ENCODE data around the gene PTPRN2.
"Not testable (repeated sequence)": the region's sequence is repeated elsewhere in the genome, so short reads cannot be mapped to it uniquely, and the experiment has no call there.

PTPRN2 gene

DNA sequence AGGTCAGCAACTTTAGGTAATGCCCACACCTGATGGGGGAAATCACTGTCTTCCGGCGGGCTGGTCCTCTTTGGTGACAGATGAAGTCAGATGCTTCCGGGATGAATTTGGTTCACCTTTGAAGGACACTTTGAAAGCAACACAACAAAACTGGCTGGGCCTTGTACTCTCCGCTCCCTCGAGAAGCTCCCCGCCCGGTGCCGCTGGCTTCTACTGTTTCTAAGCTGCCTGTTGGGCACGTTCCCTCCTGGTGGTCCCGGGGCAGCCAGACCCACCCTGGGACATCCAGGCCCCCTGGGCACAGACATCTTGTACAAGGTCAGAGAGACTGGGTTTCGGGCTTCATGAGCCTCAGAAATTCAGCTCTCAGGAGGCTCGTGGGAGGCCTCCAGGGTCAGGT, 798.5 kb downstream of the PTPRN2 start:
- DNase-seq, result no peak

DNA sequence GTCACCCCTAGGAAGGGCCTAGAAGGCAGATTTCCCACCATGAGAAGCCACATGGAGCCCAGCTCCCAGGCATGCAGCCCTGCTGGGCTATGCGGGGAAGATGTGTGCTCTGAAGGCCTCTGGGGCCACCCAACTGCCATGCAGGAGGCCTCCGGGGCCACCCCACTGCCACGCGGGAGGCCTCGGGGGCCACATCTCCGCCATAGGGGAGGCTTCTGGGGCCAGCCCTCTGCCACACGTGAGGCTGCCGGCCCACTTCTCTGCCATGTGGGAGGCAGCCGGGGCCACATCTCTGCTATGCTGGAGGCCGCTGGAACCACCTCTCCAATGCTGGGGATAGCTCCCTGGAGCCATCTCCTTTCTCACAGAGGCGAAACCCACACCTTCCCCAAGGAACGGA, 799.0 kb downstream of the PTPRN2 start:
- DNase-seq, result no peak

DNA sequence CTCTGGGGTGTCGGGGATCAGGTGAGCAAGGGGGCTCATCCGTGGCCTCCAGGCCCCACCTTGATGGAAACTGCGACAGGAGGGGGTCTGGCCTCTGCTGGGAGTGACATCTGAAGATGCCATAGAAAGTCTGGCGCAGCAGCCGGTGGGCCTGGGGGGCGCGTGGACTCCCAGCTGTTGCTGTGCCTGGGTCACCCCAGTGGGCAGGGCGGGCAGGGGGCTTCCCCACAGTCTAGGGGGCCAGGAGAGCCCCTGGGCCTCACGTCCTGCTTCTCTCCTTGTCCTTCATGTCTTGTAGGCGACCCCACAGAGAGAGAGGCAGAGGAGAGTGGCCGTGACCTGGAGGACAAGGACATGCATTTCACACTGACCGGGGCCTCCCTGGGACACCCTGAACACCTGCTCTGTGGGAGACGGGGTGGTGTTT, 800.3 kb downstream of the PTPRN2 start:
- DNase-seq, result no peak

DNA sequence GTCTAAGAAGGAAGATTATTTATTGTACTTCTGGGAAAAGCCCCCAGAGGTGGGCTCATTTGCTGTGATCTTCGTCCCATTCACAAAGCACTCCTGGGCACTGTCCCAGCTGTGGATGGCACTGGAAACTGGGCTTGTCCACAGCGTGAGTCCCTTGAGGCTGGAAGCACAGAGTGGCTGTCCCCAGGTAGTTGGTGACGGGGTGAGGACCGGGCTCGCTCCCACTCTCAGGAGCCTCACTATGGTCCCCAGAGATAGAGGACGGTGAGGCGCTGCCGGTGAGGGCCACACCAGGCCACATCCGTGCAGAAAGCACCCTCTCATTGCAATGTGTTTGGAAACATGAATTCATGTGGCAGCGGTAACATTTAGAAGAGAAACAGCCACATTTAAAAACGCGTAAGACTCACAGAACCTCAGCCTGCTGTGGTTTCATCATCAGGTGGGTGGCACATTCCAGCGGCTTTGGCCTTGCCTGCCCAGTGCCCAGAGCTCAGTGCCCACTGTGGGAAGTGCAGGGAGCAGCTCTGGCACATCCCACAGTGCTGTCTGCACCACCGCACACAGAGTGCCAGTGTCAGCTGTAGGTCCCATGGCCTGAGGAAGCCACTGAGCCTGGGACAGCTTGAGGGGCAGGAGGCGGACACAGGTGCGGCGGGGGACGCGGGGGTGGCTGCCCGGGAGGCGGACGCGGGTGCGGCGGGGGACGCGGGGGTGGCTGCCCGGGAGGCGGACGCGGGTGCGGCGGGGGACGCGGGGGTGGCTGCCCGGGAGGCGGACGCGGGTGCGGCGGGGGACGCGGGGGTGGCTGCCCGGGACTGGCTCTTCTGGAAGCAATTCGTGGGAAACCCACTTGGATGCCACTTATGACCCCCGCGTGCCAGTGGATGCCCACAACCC, 801.0 kb downstream of the PTPRN2 start:
- DNase-seq, result no peak

- no peak for DNase-seq
Measured at GRCh38 chr7:157785486-157786186, 802.0 kb downstream of the PTPRN2 start.

DNA sequence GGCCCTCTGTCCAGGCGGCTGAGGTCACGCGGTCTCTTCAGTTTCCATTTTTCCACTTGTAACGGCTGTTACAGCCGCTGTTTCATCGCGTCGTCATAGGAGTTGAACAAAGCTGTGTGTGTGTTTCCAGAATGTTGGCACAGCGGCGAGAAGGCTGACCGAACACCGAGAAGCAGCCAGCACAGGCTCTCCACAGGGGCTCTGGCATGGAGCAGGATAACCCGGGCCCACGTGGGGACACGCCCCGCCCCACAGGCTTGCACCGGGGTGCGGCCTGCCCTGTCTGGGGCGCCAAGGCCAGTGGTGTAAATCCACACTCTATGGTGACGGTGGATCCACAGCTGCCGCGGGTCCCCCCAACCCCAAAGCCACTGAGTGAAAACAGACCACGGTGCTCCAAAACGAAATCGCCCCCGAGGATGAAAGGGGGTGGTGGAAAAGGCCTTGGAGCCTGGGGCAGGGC, 802.6 kb downstream of the PTPRN2 start:
- DNase-seq, result no peak

- no peak for DNase-seq
Measured at GRCh38 chr7:157784041-157784835, 803.4 kb downstream of the PTPRN2 start.

DNA sequence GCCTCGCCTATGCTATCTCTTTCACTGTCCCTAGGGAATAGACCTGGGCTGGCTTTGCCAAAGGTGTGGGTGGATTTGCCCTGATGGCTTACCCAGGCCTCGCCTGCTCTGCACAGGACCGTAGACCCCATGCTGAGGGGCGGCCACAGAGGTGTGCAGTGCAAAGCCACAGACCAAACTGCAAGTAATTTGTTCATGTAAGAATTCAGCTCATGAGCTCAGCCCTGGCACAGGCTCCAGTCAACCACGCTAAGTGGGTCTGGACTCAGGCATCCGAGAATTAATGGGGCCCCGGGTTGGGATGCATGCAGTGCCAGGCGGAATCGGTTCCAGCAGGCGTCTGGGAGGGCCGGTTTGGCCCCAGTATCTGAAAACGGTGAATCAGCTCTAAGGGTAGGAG, 805.6 kb downstream of the PTPRN2 start:
- peak; percentile 4 for DNase-seq

GRCh38 chr7:157780721-157781120, 806.9 kb downstream of the PTPRN2 start:
- no peak for DNase-seq

DNA sequence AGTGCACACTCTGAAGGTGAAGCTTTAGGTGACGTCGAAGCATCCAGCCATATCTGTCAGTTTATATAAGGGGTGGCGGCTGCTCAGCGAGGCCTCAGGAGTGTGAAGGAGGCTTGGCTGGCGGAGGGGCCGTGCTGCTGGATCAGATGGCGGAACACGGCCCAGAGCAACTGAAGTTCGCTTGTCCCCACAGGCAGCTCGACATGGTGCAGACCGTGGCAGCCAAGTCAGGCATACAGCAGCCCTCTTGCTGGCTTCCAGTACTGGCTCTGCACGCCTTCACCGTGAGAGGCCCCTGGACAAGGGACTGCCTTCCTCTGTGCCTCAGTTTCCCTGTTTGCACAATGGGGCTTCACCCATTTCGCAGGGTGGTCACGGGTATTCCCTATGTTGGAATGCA, 807.3 kb downstream of the PTPRN2 start:
- no peak for DNase-seq

GRCh38 chr7:157779206-157779605, 808.4 kb downstream of the PTPRN2 start:
- no peak for DNase-seq

DNA sequence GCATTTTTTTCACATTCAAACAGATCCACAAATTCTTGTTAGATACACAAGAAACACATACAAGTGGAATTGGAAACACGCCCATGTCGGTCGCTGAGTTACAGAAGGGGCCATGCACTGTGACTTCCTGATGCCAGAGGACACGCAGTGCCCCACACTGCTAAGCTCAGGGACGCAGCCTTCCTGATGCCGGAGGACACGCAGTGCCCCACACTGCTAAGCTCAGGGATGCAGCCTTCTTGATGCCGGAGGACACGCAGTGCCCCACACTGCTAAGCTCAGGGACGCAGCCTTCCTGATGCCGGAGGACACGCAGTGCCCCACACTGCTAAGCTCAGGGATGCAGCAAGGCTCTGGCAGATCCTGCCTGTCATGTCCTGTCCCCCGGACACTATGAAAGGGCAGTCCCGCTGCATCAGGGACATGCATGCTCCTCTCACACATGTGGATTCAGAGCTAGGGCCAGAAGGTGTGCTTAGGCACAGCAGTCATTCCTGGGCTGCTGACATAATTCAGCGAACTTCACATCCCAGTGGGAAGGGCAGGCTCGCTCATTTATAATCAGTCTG, 810.3 kb downstream of the PTPRN2 start:
- DNase-seq, result not testable (repeated sequence)

DNA sequence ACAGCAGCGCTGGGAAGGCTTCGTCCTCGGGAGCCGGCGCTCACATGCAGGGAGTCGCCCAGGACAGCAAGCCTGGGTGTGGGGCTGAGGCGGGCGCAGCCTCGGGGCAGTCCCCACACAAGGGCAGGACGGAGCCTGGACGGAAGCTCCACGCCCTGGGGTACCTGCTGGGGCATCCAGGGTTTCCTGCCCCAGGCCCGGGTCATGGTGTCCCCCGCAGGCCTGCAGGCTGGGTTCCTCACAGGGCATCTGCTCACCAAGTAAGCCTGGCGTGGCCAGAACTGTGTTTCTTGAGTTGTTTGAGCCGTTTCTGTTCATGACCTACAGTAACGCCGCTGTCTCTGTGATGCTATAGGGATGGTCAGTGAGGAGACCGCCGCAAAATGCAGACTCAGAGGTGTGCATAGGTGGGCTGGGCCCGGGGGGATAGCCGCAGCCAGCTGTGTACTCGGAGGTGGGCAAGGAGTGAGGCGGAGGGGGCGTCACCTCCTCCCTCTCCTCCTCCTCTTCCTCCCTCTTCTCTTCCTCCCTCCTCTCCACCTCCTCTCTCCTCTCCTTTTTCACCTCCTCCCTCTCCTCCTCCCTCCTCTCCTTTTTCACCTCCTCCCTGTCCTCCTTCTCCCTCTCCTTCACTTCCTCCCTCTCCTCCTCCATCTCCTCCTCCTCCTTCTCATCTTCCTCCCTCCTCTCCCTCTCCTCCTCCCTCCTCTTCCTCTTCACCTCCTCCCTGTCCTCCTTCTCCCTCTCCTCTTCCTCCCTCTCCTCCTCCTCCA, 811.9 kb downstream of the PTPRN2 start:
- no peak for DNase-seq

GRCh38 chr7:157775021-157775559, 812.5 kb downstream of the PTPRN2 start:
- no peak for DNase-seq

DNA sequence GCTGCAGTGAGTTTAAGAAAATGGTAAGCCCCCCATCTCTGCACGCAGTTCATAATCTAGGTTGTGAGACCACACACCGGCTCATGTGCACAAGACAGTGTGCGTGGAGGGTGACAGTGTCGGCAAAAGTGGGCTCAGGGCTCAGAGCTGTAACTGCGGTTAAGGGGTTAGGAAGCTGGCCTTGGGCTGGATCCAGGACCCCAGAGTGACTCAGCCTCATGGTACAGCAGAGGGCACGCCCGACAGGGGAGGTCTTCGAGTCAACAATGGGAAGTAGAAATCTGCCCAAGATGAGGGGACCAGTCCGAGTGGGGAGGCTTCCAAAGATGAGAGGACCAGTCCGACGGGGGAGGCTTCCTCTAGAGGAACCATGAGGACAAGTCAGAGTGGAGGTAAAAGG, 813.1 kb downstream of the PTPRN2 start:
- DNase-seq, result no peak

- no peak for DNase-seq
Measured at GRCh38 chr7:157773361-157773760, 814.3 kb downstream of the PTPRN2 start.

GRCh38 chr7:157772486-157773130, 815.0 kb downstream of the PTPRN2 start:
- DNase-seq, result no peak

DNA sequence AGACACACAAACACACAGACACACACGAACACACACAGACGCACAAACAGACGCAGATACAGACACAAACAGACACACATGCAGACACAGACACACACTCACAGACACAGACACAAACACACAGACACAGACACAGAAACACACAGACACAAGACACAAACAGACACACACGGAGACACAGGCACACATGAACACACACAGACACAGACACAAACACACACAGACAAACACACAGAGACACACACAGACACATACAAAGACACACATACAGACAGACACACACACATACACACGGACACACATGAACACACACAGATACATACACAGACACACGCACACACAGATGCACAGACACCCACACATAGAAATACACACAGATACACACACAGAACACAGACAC, 815.9 kb downstream of the PTPRN2 start:
- no peak for DNase-seq

DNA sequence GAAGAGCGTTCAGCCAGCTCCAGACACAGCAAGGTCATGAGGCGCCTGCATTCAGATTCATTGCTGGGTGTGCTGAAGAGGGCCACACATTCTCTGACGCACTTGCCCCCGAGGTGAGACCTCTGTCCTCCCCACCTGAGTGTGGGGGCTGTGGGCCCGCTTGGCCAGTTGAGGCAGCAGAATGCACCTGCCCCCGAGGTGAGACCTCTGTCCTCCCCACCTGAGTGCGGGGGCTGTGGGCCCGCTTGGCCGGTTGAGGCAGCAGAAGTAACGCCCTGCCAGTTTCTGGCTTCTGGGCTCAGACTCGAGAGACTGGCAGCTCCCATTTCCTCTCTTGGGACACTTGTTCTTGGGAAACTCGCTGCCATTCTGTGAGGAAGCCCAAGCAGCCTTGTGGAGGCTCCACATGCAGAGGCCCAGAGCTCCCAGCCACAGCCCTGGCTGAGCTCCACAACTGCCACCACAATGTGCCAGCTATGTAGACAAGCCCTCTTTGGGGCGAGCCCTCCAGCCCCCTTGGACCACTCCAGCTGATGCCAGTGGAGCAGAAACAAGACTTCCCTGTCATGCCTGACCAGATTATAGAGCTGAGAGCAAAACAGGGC, 816.8 kb downstream of the PTPRN2 start:
- no peak for DNase-seq

DNA sequence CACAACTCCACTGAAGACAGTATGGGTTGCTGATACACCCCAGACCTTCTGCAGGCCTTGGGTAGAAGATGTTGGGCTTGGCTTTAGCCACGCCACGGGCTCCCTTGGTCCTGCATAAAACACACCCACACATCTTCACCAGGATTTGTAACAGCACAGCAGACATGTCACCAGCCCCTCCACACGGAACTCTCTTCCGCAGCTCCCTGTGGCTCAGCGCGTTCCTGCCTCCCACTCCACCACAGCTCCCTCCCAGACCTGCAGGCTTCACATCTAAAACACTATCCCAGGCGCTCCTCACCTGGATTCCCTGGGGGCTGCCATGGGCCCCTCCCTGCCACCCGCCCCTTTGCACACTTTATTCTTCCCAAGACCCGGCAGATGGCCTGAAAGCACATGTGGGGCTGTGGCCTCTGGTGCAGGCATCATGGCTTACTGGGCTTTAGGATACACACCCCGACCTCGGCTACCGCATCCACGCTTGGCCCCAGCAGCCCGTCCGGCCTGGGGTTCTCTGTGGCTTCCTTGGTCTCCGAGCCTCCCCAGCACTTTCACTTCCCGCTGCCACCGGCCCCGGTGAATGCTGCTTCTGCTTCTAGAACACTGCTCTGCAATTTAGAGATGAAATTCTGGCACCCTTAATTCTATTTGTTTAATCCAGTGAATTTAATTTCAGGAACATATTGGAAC, 818.0 kb downstream of the PTPRN2 start:
- no peak for DNase-seq
